Panc1 (cell line): ENCODE measurements around the gene DOK5. TPM values are rescaled to one million over a fixed set of nuclear protein-coding genes. Genes with fewer than 3 reads are reported as not detected.

Source experiments
- ATAC-seq: fragments of 200-7000 bp; cut with Tn5 transposase; 2 replicates; pipeline ENCODE4 v1.9.1; 2020; ENCODE audit warnings: mild to moderate bottlenecking, moderate library complexity
- BruUV-seq: library from RNA; stranded (reverse); fragments of 400-500 nt; replicated peaks from 2 replicates; lab custom pipeline; 2021; lab: Mats Ljungman, UMichigan
- CTCF ChIA-PET: fragments of 300-600 bp; sonication (Branson Sonifier 250); formaldehyde crosslinking; loops from one replicate; lab custom pipeline; 2022; ENCODE audit warnings: antibody characterized with exemption; lab: Charles Lee
- POLR2A ChIA-PET: fragments of 300-600 bp; sonication (Branson Sonifier 250); formaldehyde crosslinking; loops from one replicate; lab custom pipeline; 2022; ENCODE audit warnings: antibody characterized with exemption; lab: Charles Lee
- DNase-seq: peaks from one replicate; pipeline ENCODE4 v3.0.0-alpha.2; 2010; ENCODE audit warnings: low read depth, low spot score
- H3K27ac ChIP-seq: 2 replicates; pipeline ENCODE4 v1.5.1; 2011; ENCODE audit warnings: mild to moderate bottlenecking, low read length, inconsistent platforms
- H3K27me3 ChIP-seq: fragments of 200-500 bp; sonication (Bioruptor generic); 2 replicates; pipeline ENCODE4 v1.6.0; 2014; ENCODE audit warnings: low read length, inconsistent platforms; ENCODE audit not compliant: control insufficient read depth, insufficient read depth
- H3K36me3 ChIP-seq: fragments of 200-500 bp; sonication (Bioruptor generic); 2 replicates; pipeline ENCODE4 v1.5.1; 2014; ENCODE audit warnings: inconsistent platforms, mild to moderate bottlenecking, low read length, moderate library complexity; ENCODE audit not compliant: control insufficient read depth, insufficient read depth
- H3K4me1 ChIP-seq: 2 replicates; pipeline ENCODE4 v1.5.1; 2011; ENCODE audit warnings: inconsistent platforms, mild to moderate bottlenecking, low read length, moderate library complexity; ENCODE audit not compliant: control insufficient read depth, insufficient read depth
- H3K4me3 ChIP-seq, 2 experiments: 2 replicates each; pipeline ENCODE4 v1.5.1; 2011 to 2012; ENCODE audit warnings: low read depth in 2 of 2, low read length in 2 of 2, mild to moderate bottlenecking in 2 of 2, inconsistent platforms in 1 of 2, moderate library complexity in 1 of 2
- H3K9me3 ChIP-seq: fragments of 200-500 bp; sonication (Bioruptor generic); 2 replicates; pipeline ENCODE4 v1.5.1; 2014; ENCODE audit warnings: low read depth, mild to moderate bottlenecking, inconsistent platforms, low read length, moderate library complexity; ENCODE audit not compliant: control insufficient read depth, insufficient read depth
- CTCF ChIP-seq: fragments of 450-650 bp; IDR thresholded peaks from 2 replicates; pipeline ENCODE4 v1.5.1; 2017; ENCODE audit warnings: mild to moderate bottlenecking
- POLR2AphosphoS5 ChIP-seq: IDR thresholded peaks from 2 replicates; pipeline ENCODE4 v1.6.1; 2012; ENCODE audit warnings: mild to moderate bottlenecking, low read depth, low read length, moderate library complexity
- REST ChIP-seq, 2 experiments: IDR thresholded peaks; 2 replicates each; pipeline ENCODE4 v1.6.1; 2011 to 2012; ENCODE audit warnings: low read depth in 2 of 2, control low read depth in 1 of 2, low read length in 1 of 2, mild to moderate bottlenecking in 1 of 2, moderate library complexity in 1 of 2; ENCODE audit not compliant: insufficient read depth in 1 of 2
- SIN3A ChIP-seq: IDR thresholded peaks from 2 replicates; pipeline ENCODE4 v1.6.1; 2012; ENCODE audit warnings: low read depth, mild to moderate bottlenecking, low read length, moderate library complexity, borderline replicate concordance; ENCODE audit not compliant: insufficient read depth
- TCF7L2 ChIP-seq: IDR thresholded peaks from 2 replicates; pipeline ENCODE4 v1.6.1; 2011; ENCODE audit warnings: mild to moderate bottlenecking, low read depth, low read length, inconsistent platforms
- in situ Hi-C: cut with HindIII; loops from 2 replicates; pipeline ENCODE4 v1.10.0; 2016; ENCODE audit warnings: low sequenced_read_pairs, low pct_unique_long_range_greater_than_20kb
- intact Hi-C: fragments of 100-400 bp; cut with micrococcal nuclease; formaldehyde crosslinking; loops from one replicate; pipeline ENCODE4 v1.10.0; 2022; ENCODE audit not compliant: unreplicated experiment
- total RNA-seq: library from RNA; stranded (reverse); gene quantifications from one replicate; pipeline ENCODE4 v1.2.1, GENCODE V29; 2021; ENCODE audit not compliant: unreplicated experiment

DOK5 gene
- total RNA-seq, 1 experiment from 2014 or later: 0.18 TPM

DNA sequence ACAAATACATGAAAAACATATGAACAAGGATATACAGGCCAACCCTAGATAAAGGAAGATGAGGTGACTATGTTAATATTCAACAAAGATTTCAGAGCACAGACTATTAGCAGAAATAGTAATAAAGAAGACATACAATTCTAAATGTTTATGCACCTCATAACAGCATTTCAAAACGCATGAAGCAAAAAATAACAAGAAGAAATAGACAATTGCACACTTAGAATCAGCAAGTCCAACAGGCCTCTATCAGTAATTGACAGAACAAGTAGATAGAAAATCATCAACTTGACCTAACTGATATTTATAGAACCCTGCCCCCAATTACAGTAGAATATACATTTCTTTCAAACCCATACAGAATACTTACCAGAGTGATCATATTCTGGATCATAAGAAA, 11.4 kb upstream of the DOK5 start:
- DNase-seq: no peak
- TF ChIP-seq REST (IDR thresholded peaks at IDR 0.05; ENCODE audit: insufficient read depth in 1 of 2, low read depth in 2 of 2, low read length in 1 of 2): no peak
- no peak for TF ChIP-seq CTCF
- TF ChIP-seq SIN3A: no peak
- no peak for TF ChIP-seq POLR2AphosphoS5
- no TSS peak for BruUV-seq
- ATAC-seq: no peak
- in situ Hi-C loops (no loop called here), intact Hi-C loops (no loop called here)
- Histone ChIP-seq H3K9me3 (no peaks in the 10 kb centered on the region), H3K4me3 (no peak overlapping the region), H3K27ac (no peak overlapping the region), H3K36me3 (no peaks in the 10 kb centered on the region), H3K4me1 (no peaks in the 10 kb centered on the region), H3K27me3 (no peaks in the 10 kb centered on the region)
- ChIA-PET CTCF (no interaction called here), POLR2A (no interaction called here)

GRCh38 chr20:54466127-54466526, 9.3 kb upstream of the DOK5 start:
- no peak for DNase-seq
- in situ Hi-C loops (no loop called here), intact Hi-C loops (no loop called here)
- no peak for TF ChIP-seq TCF7L2
- TF ChIP-seq REST (IDR thresholded peaks at IDR 0.05; ENCODE audit: insufficient read depth in 1 of 2, low read depth in 2 of 2, low read length in 1 of 2): no peak
- TF ChIP-seq POLR2AphosphoS5: no peak
- TF ChIP-seq SIN3A: no peak
- no peak for TF ChIP-seq CTCF
- no TSS peak for BruUV-seq
- Histone ChIP-seq H3K27me3 (no peaks in the 10 kb centered on the region), H3K27ac (no peak overlapping the region), H3K36me3 (no peaks in the 10 kb centered on the region), H3K9me3 (no peaks in the 10 kb centered on the region), H3K4me3 (no peak overlapping the region), H3K4me1 (no peaks in the 10 kb centered on the region)
- no peak for ATAC-seq
- CTCF ChIA-PET: no interaction called here
- POLR2A ChIA-PET: no interaction called here
